Karpas-422 (cell line): Measurements from ENCODE around the gene SLC22A23. TPM values are rescaled to one million over a fixed set of nuclear protein-coding genes. Genes with fewer than 3 reads are reported as not detected.

Source experiments
- DNase-seq: peaks from one replicate; pipeline ENCODE4 v3.0.0-alpha.2; 2015
- H2AFZ ChIP-seq: fragments of 200-600 bp; sonication (generic); 2 replicates; pipeline ENCODE4 v1.6.1; 2014; ENCODE audit warnings: antibody characterized with exemption, low read length, mixed read lengths
- H3K27ac ChIP-seq: fragments of 200-600 bp; sonication (generic); 2 replicates; pipeline ENCODE4 v1.5.1; 2014; ENCODE audit warnings: mild to moderate bottlenecking, low read length, moderate library complexity
- H3K27me3 ChIP-seq: fragments of 200-600 bp; sonication (generic); 2 replicates; pipeline ENCODE4 v1.6.1; 2014; ENCODE audit warnings: low read length, mixed read lengths
- H3K36me3 ChIP-seq: fragments of 200-600 bp; sonication (generic); 2 replicates; pipeline ENCODE4 v1.6.1; 2014; ENCODE audit warnings: low read length, mixed read lengths; ENCODE audit not compliant: insufficient read depth
- H3K4me1 ChIP-seq: fragments of 200-600 bp; sonication (generic); 2 replicates; pipeline ENCODE4 v1.6.1; 2014; ENCODE audit warnings: mild to moderate bottlenecking, low read length, mixed read lengths
- H3K4me2 ChIP-seq: fragments of 200-600 bp; sonication (generic); 2 replicates; pipeline ENCODE4 v1.6.1; 2014; ENCODE audit warnings: low read length, low read depth, mild to moderate bottlenecking; ENCODE audit not compliant: poor library complexity, severe bottlenecking
- H3K4me3 ChIP-seq: fragments of 200-600 bp; sonication (generic); 2 replicates; pipeline ENCODE4 v1.5.1; 2014; ENCODE audit warnings: mild to moderate bottlenecking, antibody characterized with exemption, low read length, mixed read lengths
- H3K79me2 ChIP-seq: fragments of 200-600 bp; sonication (generic); 2 replicates; pipeline ENCODE4 v1.6.1; 2014; ENCODE audit warnings: mild to moderate bottlenecking, low read length, mixed read lengths
- H3K9ac ChIP-seq: fragments of 200-600 bp; sonication (generic); 2 replicates; pipeline ENCODE4 v1.6.0; 2014; ENCODE audit warnings: low read length
- H3K9me2 ChIP-seq: fragments of 200-600 bp; sonication (generic), shearing (Covaris generic); replicated peaks from 2 replicates; pipeline ENCODE4 v1.6.0; 2014; ENCODE audit warnings: mild to moderate bottlenecking, low read length, moderate library complexity; ENCODE audit not compliant: insufficient read depth
- H3K9me3 ChIP-seq: fragments of 300-700, 200-600 bp; sonication (generic); 2 replicates; pipeline ENCODE4 v1.6.1; 2014; ENCODE audit warnings: low read length, mixed read lengths
- H4K20me1 ChIP-seq: fragments of 200-600 bp; sonication (generic); 2 replicates; pipeline ENCODE4 v1.6.1; 2014; ENCODE audit warnings: mild to moderate bottlenecking, antibody characterized with exemption, low read length, low read depth; ENCODE audit not compliant: insufficient read depth
- total RNA-seq: library from RNA; depleted of rRNA; stranded (reverse); fragments of >200 nt; shearing (Covaris generic); gene quantifications from 2 replicates; pipeline ENCODE4 v1.2.3, GENCODE V29; 2014; ENCODE audit warnings: low replicate concordance

SLC22A23 gene
- total RNA-seq, 1 experiment from 2014 or later = not detected

DNA sequence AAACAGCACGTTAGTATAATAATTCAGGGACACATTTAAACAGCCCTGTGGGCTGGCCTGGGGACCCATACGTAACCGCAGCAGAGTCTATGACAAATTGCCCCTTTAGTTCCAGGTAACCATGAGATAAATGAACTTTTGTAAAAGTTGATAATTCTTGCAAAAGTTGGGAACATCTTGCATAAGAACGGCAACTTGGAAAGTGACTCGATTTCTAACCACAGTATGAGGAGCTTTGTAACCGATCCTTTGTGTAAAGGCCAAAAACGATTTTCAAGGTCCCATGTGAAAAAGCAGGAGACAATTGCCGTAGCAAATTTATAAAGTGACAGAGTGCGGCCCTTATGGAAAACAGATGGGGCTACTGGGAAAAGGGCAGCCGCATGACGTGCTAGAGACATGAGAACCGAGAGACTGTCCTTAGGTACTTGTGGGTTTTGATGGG, 116.5 kb downstream of the SLC22A23 start:
- no peak overlapping the region for H3K9ac ChIP-seq
- no peak for DNase-seq
- H3K9me2 ChIP-seq = no peaks in the 10 kb centered on the region
- no peak overlapping the region for H3K4me2 ChIP-seq
- H3K27me3 ChIP-seq = no peaks in the 10 kb centered on the region
- no peaks in the 10 kb centered on the region for H3K9me3 ChIP-seq
- no peaks in the 10 kb centered on the region for H3K36me3 ChIP-seq
- no peak overlapping the region for H3K27ac ChIP-seq
- no peak overlapping the region for H2AFZ ChIP-seq
- H3K4me3 ChIP-seq = no peak overlapping the region
- H4K20me1 ChIP-seq = no peaks in the 10 kb centered on the region
- H3K79me2 ChIP-seq = no peaks in the 10 kb centered on the region
- H3K4me1 ChIP-seq = peaks cover 6% of the 10 kb centered on the region

- H3K4me1 ChIP-seq = peaks cover 6% of the 10 kb centered on the region
- no peak for DNase-seq
- H3K79me2 ChIP-seq = no peaks in the 10 kb centered on the region
- H3K9ac ChIP-seq = no peak overlapping the region
- no peaks in the 10 kb centered on the region for H3K9me2 ChIP-seq
- H3K4me2 ChIP-seq = no peak overlapping the region
- H3K9me3 ChIP-seq = no peaks in the 10 kb centered on the region
- no peaks in the 10 kb centered on the region for H3K36me3 ChIP-seq
- no peaks in the 10 kb centered on the region for H4K20me1 ChIP-seq
- H3K27ac ChIP-seq = no peak overlapping the region
- H2AFZ ChIP-seq = no peak overlapping the region
- no peak overlapping the region for H3K4me3 ChIP-seq
- no peaks in the 10 kb centered on the region for H3K27me3 ChIP-seq
These were observed 117.0 kb downstream of the SLC22A23 start for GRCh38 chr6:3339811-3340210.

DNA sequence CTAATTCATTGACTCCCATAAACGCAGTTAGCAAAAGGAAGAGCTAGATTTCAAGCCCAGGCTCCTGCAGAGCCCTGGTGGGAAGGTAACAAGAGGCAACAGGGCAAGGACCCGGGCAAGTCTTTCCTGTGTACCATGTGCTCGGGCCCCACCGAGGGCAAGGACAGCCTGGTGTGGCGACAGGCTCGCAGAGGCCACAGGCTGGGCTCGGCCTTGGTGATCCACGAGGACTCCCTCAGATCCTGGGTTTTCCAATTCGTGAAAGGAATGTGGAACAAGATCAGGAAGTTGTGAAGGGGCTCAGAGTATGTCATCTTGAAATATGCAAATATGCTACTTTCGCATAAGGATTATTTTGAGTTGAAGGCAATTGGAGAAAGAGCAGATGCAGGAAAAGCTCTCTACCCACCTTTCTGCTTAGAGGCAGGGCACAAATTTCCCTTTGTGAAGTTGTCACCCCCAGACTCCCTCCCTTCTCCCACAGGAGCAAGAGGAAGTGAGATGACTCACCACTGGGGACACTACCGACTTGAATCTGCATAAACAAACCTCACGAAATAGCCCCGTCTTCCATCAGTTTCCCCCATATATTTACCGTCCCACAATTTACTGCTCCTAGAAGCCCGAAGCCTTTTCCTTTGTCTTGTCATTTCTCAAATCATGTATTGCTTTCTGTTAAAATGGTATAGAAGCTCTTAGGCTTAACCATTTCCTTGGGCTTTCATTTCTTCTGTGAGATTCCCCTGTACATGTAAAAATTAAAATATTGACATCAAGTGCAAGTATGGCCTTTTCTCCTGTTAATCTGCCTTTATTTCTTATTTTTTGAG, 119.1 kb downstream of the SLC22A23 start:
- H2AFZ ChIP-seq = no peak overlapping the region
- no peak overlapping the region for H3K27ac ChIP-seq
- H3K4me3 ChIP-seq = no peak overlapping the region
- H3K4me2 ChIP-seq = no peak overlapping the region
- no peak overlapping the region for H3K9ac ChIP-seq
- no peak for DNase-seq
- H3K79me2 ChIP-seq = no peaks in the 10 kb centered on the region
- peaks cover 6% of the 10 kb centered on the region for H3K4me1 ChIP-seq
- no peaks in the 10 kb centered on the region for H3K9me2 ChIP-seq
- H3K9me3 ChIP-seq = no peaks in the 10 kb centered on the region
- H3K36me3 ChIP-seq = no peaks in the 10 kb centered on the region
- H4K20me1 ChIP-seq = no peaks in the 10 kb centered on the region
- H3K27me3 ChIP-seq = no peaks in the 10 kb centered on the region

GRCh38 chr6:3336859-3337515, 119.9 kb downstream of the SLC22A23 start:
- Histone ChIP-seq H2AFZ (no peak overlapping the region), H3K79me2 (no peaks in the 10 kb centered on the region), H3K4me1 (peaks cover 6% of the 10 kb centered on the region), H3K9me2 (no peaks in the 10 kb centered on the region), H3K4me2 (no peak overlapping the region), H4K20me1 (no peaks in the 10 kb centered on the region), H3K36me3 (no peaks in the 10 kb centered on the region), H3K27me3 (no peaks in the 10 kb centered on the region), H3K4me3 (no peak overlapping the region), H3K27ac (no peak overlapping the region), H3K9ac (no peak overlapping the region), H3K9me3 (no peaks in the 10 kb centered on the region)
- DNase-seq = no peak

DNA sequence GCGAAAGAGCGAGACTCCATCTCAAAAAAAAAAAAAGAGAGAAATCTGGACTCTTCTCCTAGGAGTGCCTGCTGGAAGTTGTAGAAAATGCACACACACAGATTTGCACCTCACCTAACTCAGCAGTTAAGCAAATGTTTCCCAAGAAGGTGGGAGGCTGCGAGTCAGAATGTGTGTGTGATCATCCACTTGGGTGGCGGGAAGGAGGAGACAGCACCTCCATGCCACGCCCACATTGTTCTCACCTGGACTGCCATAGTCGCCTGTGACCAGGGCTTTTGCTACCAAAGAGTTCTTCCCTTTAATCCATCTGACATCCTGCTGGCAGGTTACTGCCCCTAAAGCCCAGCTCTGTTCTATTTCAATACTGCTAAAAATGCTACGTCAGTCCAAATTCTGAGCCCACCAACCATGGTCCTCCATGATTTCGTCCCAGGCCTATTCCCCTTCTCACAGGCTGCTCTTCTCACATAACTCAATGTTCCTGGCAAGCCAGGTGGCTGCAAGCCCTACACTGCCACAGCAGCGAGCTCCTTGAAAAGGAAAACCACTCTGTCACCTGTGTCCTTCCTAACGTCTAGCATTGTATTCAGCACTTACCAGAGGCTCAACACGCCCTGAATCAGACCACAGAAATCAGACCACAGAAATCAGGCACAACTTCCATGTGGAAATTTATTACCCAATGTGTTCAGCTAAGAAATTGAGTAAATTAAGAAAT, 120.6 kb downstream of the SLC22A23 start:
- Histone ChIP-seq H3K36me3 (no peaks in the 10 kb centered on the region), H3K9me3 (no peaks in the 10 kb centered on the region), H4K20me1 (no peaks in the 10 kb centered on the region), H2AFZ (no peak overlapping the region), H3K9ac (no peak overlapping the region), H3K27ac (no peak overlapping the region), H3K27me3 (no peaks in the 10 kb centered on the region), H3K9me2 (no peaks in the 10 kb centered on the region), H3K79me2 (no peaks in the 10 kb centered on the region), H3K4me3 (no peak overlapping the region), H3K4me1 (peaks cover 6% of the 10 kb centered on the region), H3K4me2 (no peak overlapping the region)
- DNase-seq = no peak

GRCh38 chr6:3335169-3335568, 121.7 kb downstream of the SLC22A23 start:
- Histone ChIP-seq H4K20me1 (no peaks in the 10 kb centered on the region), H3K79me2 (no peaks in the 10 kb centered on the region), H3K36me3 (no peaks in the 10 kb centered on the region), H3K27me3 (no peaks in the 10 kb centered on the region), H2AFZ (no peak overlapping the region), H3K4me3 (no peak overlapping the region), H3K9ac (no peak overlapping the region), H3K27ac (no peak overlapping the region), H3K4me2 (no peak overlapping the region), H3K9me3 (no peaks in the 10 kb centered on the region), H3K9me2 (no peaks in the 10 kb centered on the region), H3K4me1 (peaks cover 6% of the 10 kb centered on the region)
- no peak for DNase-seq

DNA sequence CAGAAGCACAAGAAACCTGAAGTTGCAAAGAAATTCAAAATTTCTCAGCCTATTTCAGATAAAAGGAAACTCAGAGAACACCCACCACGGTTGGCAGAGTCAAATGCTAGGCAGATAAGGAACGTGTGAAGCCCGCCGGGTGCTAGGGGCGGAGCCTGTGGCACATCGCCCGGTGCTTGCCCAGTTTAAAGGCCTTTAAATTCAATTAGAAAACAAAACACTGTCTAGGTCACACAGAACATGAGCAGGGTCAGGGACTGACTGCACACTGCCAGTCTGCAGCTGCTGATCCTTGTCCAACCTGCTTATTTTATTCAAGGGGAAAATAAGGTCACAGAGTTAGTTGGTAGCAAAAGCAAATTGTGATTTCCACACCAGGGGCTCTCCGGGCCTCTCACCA, 122.3 kb downstream of the SLC22A23 start:
- H3K4me3 ChIP-seq = no peak overlapping the region
- no peaks in the 10 kb centered on the region for H3K9me2 ChIP-seq
- no peak overlapping the region for H3K9ac ChIP-seq
- no peaks in the 10 kb centered on the region for H3K79me2 ChIP-seq
- peaks cover 6% of the 10 kb centered on the region for H3K4me1 ChIP-seq
- no peak overlapping the region for H2AFZ ChIP-seq
- DNase-seq = no peak
- no peaks in the 10 kb centered on the region for H4K20me1 ChIP-seq
- H3K27ac ChIP-seq = no peak overlapping the region
- H3K36me3 ChIP-seq = no peaks in the 10 kb centered on the region
- no peak overlapping the region for H3K4me2 ChIP-seq
- no peaks in the 10 kb centered on the region for H3K27me3 ChIP-seq
- no peaks in the 10 kb centered on the region for H3K9me3 ChIP-seq

- Histone ChIP-seq H3K4me3 (no peak overlapping the region), H2AFZ (no peak overlapping the region), H3K27ac (no peak overlapping the region), H3K9me2 (no peaks in the 10 kb centered on the region), H3K9me3 (no peaks in the 10 kb centered on the region), H3K79me2 (no peaks in the 10 kb centered on the region), H4K20me1 (no peaks in the 10 kb centered on the region), H3K9ac (no peak overlapping the region), H3K36me3 (no peaks in the 10 kb centered on the region), H3K4me2 (no peak overlapping the region), H3K27me3 (no peaks in the 10 kb centered on the region), H3K4me1 (peaks cover 6% of the 10 kb centered on the region)
- DNase-seq = no peak
These were observed 123.6 kb downstream of the SLC22A23 start for GRCh38 chr6:3333263-3333662.
